Smooth muscle cell (in vitro differentiated cells): ENCODE measurements around the gene TOR2A. TPM values are rescaled to one million over a fixed set of nuclear protein-coding genes. Genes with fewer than 3 reads are reported as not detected.

ENCODE experiments used
- DNase-seq: peaks from one replicate; lab custom pipeline; 2025; ENCODE audit not compliant: unreplicated experiment; lab: John Stamatoyannopoulos, UW
- H2AFZ ChIP-seq: fragments of 200-600 bp; sonication (generic); 2 replicates; pipeline ENCODE4 v1.6.0; 2016; ENCODE audit warnings: antibody characterized with exemption, low read depth, mild to moderate bottlenecking
- H3F3A ChIP-seq: fragments of 200-600 bp; sonication (generic); 2 replicates; pipeline ENCODE4 v1.6.0; 2017; ENCODE audit warnings: antibody characterized with exemption, low read depth
- H3K27ac ChIP-seq: fragments of 200-600 bp; sonication (generic); 2 replicates; pipeline ENCODE4 v1.5.1; 2016; ENCODE audit warnings: low read depth, mild to moderate bottlenecking
- H3K27me3 ChIP-seq: fragments of 200-600 bp; sonication (generic); 2 replicates; pipeline ENCODE4 v1.6.1; 2016; ENCODE audit warnings: low read depth, mild to moderate bottlenecking
- H3K36me3 ChIP-seq: fragments of 200-600 bp; sonication (generic); 2 replicates; pipeline ENCODE4 v1.5.1; 2016; ENCODE audit warnings: low read depth
- H3K4me1 ChIP-seq: fragments of 200-600 bp; sonication (generic); 2 replicates; pipeline ENCODE4 v1.5.1; 2016; ENCODE audit warnings: low read depth
- H3K4me2 ChIP-seq: fragments of 200-600 bp; sonication (generic); 2 replicates; pipeline ENCODE4 v1.6.0; 2016; ENCODE audit warnings: mild to moderate bottlenecking
- H3K4me3 ChIP-seq: fragments of 200-600 bp; sonication (generic); 2 replicates; pipeline ENCODE4 v1.5.1; 2016; ENCODE audit warnings: mild to moderate bottlenecking
- H3K79me2 ChIP-seq: fragments of 200-600 bp; sonication (generic); 2 replicates; pipeline ENCODE4 v1.6.0; 2016; ENCODE audit warnings: low read depth, mild to moderate bottlenecking
- H3K9ac ChIP-seq: fragments of 200-600 bp; sonication (generic); 2 replicates; pipeline ENCODE4 v1.6.0; 2016; ENCODE audit warnings: low read depth
- H3K9me3 ChIP-seq: fragments of 200-600 bp; sonication (generic); replicated peaks from 2 replicates; pipeline ENCODE4 v1.5.1; 2016; ENCODE audit warnings: low read depth
- H4K20me1 ChIP-seq: fragments of 200-600 bp; sonication (generic); 2 replicates; pipeline ENCODE4 v1.6.0; 2016; ENCODE audit warnings: low read depth
- CTCF ChIP-seq: fragments of 200-600 bp; sonication (generic); IDR thresholded peaks from 2 replicates; pipeline ENCODE4 v1.5.1; 2017; ENCODE audit warnings: borderline replicate concordance, mild to moderate bottlenecking, antibody characterized with exemption; ENCODE audit not compliant: insufficient read depth, poor library complexity, severe bottlenecking
- WGBS: methylation state at CpG from one replicate; pipeline ENCODE4 v1.1.7; 2016; ENCODE audit warnings: low lambda C conversion rate; 5-methylcytosine and 5-hydroxymethylcytosine counted together
- polyA plus RNA-seq: library from polyadenylated mRNA; unstranded; fragments of >200 nt; fragmentation: Nextera tagmentation; extraction: Ambion mirVana; gene quantifications from 2 replicates; pipeline ENCODE4 v1.2.1, GENCODE V29; 2016
- total RNA-seq: library from RNA; depleted of rRNA; stranded (reverse); fragments of >200 nt; gene quantifications from 2 replicates; pipeline ENCODE4 v1.2.3, GENCODE V29; 2014

TOR2A gene
- total and polyA plus RNA-seq, 2 experiments from 2014 or later = 7.3 to 12.3 TPM

GRCh38 chr9:127746959-127747569 is 12.0 kb upstream of the TOR2A start:
- 80% methylated on average over 15 of the region's 15 CpGs for WGBS
- Histone ChIP-seq H3K27me3 (no peaks in the 10 kb centered on the region), H4K20me1 (no peaks in the 10 kb centered on the region), H3K9ac (no peak overlapping the region), H3F3A (no peaks in the 10 kb centered on the region), H2AFZ (no peak overlapping the region), H3K36me3 (no peaks in the 10 kb centered on the region), H3K79me2 (no peaks in the 10 kb centered on the region), H3K4me1 (peaks cover 3% of the 10 kb centered on the region), H3K4me2 (no peak overlapping the region), H3K4me3 (no peak overlapping the region), H3K9me3 (no peaks in the 10 kb centered on the region), H3K27ac (no peak overlapping the region)
- no peak for DNase-seq
- TF ChIP-seq CTCF = no peak

GRCh38 chr9:127744398-127745110 is 9.5 kb upstream of the TOR2A start:
- H3K27ac ChIP-seq = no peak overlapping the region
- H3K36me3 ChIP-seq = no peaks in the 10 kb centered on the region
- H3K27me3 ChIP-seq = no peaks in the 10 kb centered on the region
- H3K79me2 ChIP-seq = no peaks in the 10 kb centered on the region
- H2AFZ ChIP-seq = no peak overlapping the region
- peaks cover 4% of the 10 kb centered on the region for H3K4me1 ChIP-seq
- H3K4me3 ChIP-seq = no peak overlapping the region
- no peak overlapping the region for H3K4me2 ChIP-seq
- TF ChIP-seq CTCF = no peak
- H4K20me1 ChIP-seq = no peaks in the 10 kb centered on the region
- H3F3A ChIP-seq = no peaks in the 10 kb centered on the region
- DNase-seq = no peak
- WGBS = 97% methylated on average over 16 of the region's 19 CpGs
- no peaks in the 10 kb centered on the region for H3K9me3 ChIP-seq
- no peak overlapping the region for H3K9ac ChIP-seq

DNA sequence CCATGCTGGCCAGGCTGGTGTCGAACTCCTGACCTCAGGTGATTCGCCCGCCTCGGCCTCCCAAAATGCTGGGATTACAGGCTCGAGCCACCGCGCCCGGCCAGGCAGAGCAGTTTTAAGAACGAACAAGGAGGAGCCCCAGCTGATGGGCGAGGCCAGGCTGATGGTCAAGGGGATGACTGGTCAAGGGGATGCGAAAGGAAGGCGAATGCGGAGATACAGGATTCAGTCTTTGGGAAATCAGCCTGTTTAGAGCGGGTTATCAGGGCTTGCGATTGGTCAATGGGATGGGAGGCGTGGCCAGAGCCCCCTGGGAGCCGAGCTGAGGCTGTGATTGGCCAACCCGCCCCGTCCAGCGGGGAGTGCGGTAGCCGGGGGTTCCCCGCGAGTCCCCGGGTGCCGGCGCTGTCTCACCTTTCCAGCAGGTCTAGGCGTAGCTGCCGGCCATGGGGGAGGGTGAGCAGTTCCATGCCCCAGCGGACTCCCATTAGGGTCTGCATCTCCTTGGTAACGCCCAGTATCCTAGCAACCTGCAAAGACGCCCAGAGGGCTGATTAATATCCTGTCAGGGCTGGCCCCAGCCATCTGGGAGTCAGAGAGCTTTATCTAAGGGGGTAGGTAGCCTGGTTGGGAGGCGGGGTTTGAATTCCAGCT is 7.5 kb upstream of the TOR2A start:
- Histone ChIP-seq H3K9ac (peak overlapping the region; percentile 43), H3K79me2 (no peaks in the 10 kb centered on the region), H3K36me3 (no peaks in the 10 kb centered on the region), H3K4me3 (peak overlapping the region; percentile 53), H3F3A (no peaks in the 10 kb centered on the region), H2AFZ (peak overlapping the region; percentile 82), H3K27ac (peak overlapping the region; percentile 41), H3K27me3 (no peaks in the 10 kb centered on the region), H4K20me1 (no peaks in the 10 kb centered on the region), H3K4me1 (peaks cover 4% of the 10 kb centered on the region), H3K4me2 (peak overlapping the region; percentile 92), H3K9me3 (no peaks in the 10 kb centered on the region)
- DNase-seq = peak; percentile 37
- WGBS = 2% methylated on average over 30 of the region's 33 CpGs
- TF ChIP-seq CTCF = no peak
